Measurements from ENCODE around the gene NEK9.

DNA sequence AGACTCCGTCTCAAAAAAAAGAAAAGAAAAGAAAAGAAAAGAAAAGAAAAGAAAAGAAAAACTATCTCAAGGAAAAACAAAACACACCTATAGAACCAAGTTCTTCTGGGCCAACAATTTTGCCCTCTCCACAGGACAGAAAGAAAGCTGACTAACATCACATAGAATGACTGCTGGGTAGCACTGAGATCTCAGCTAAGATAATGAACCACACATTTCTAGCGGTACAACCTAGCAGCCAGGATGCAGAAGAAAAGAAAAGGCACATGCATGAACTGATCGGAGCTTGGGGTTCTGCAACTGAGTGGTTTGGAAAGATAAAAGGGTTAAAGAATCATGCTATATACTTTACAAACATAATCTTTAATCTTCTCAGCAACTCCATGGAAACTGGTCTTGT, 30.1 kb upstream of the NEK9 start:
- TF ChIP-seq CTCF (IDR thresholded peaks at IDR 0.05; ENCODE audit: low read depth, low read length, missing input control) (no peak), HNF4G (IDR thresholded peaks at IDR 0.05) (no peak)
- TF ChIP-seq, protein P1, sequence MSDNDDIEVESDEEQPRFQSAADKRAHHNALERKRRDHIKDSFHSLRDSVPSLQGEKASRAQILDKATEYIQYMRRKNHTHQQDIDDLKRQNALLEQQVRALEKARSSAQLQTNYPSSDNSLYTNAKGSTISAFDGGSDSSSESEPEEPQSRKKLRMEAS (IDR thresholded peaks at IDR 0.05) = no peak
